ENCODE measurements around the gene KLF7. TPM values are rescaled to one million over a fixed set of nuclear protein-coding genes. Genes with fewer than 3 reads are reported as not detected.

Gene KLF7
- total RNA-seq, 8 experiments from 2014 or later, result 0.61 to 56.7 (median 19.2) TPM

DNA sequence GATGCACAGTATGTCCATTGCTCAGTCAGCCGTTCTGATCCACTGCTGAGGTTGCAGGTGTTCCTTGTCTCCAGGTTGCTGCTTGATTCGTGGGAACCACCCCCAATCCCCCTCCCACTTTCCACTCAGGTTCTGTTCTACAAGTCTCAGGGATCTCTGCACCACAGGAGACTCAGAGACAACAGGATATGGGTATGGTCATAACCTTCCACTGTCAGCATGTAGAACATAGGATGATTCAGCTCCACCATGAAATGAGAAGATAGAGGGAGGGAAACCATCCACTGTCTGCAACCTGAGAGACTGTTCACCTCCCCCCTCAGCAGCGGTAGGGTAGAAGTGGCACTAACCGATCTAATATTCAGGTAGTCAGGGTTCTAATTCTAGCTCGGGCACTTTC is 19.0 kb upstream of the KLF7 start:
- Histone ChIP-seq H3K27ac (no peak overlapping the region), H3K4me3 (no peak overlapping the region), H3K4me1 (replicated peaks in 1 of 2) (no peaks in the 10 kb centered on the region)
- WGBS, 10 experiments, result 47 to 83% (median 67%) methylated on average over 1 to 5 of the region's 5 CpGs; no CpG with 5 or more reads in 5 of the 10 experiments
- in situ Hi-C loops (cut with MboI; ENCODE audit: low pct_unique_long_range_greater_than_20kb in 2 of 9, low sequenced_read_pairs in 9 of 9, unreplicated experiment in 9 of 9), result no loop called here
- ATAC-seq (replicated peaks in 6 of 8), result no peak

DNA sequence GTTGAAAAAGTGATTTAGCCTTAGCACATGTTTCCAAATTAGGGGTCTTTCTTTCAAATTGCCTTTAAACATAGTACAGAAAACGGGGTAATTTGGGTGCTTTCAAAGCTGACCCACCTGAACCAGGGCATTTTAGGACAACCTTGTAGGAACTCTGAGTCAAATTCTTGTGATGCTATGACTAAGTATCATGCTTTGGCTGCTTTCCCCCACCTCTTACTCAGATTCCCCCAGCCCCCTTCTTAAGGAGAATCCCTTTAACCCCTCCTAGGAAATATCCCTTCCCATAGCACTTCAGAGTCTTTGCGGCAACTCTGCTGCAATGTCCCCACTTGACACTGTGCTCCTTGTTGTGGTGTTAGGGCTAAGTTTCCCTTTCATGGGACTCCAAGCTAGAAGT is 18.6 kb upstream of the KLF7 start:
- H3K4me3 ChIP-seq, result no peak overlapping the region
- no peak overlapping the region for H3K27ac ChIP-seq
- no peak for ATAC-seq (replicated peaks in 6 of 8)
- WGBS, 10 experiments, result 13 to 100% (median 72%) methylated on average over 1 of the region's 2 CpGs; no CpG with 5 or more reads in 2 of the 10 experiments
- in situ Hi-C loops (cut with MboI; ENCODE audit: low pct_unique_long_range_greater_than_20kb in 2 of 9, low sequenced_read_pairs in 9 of 9, unreplicated experiment in 9 of 9), result no loop called here
- no peaks in the 10 kb centered on the region for H3K4me1 ChIP-seq (replicated peaks in 1 of 2)

DNA sequence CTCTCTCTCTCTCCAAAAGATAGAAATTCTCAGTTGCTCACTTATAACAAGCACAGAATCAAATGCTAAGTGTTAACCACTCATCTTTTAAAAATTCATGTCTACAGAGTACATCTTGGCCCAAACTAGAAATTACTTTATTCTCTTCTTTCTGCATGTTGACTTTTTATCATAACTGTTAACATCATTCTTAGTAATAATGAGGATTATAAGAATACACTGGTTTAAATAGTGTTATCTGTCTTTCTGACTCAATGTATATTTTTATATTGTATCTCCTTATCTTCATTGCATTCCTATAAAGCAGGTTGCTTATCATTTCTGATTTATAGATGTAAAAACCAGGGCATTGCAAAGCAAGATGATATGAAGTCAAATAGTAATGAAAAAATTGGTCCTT is 17.8 kb upstream of the KLF7 start:
- no peak for ATAC-seq (replicated peaks in 6 of 8)
- H3K4me3 ChIP-seq, result no peak overlapping the region
- in situ Hi-C loops (cut with MboI; ENCODE audit: low pct_unique_long_range_greater_than_20kb in 2 of 9, low sequenced_read_pairs in 9 of 9, unreplicated experiment in 9 of 9), result no loop called here
- H3K27ac ChIP-seq, result no peak overlapping the region
- H3K4me1 ChIP-seq (replicated peaks in 1 of 2), result no peaks in the 10 kb centered on the region

DNA sequence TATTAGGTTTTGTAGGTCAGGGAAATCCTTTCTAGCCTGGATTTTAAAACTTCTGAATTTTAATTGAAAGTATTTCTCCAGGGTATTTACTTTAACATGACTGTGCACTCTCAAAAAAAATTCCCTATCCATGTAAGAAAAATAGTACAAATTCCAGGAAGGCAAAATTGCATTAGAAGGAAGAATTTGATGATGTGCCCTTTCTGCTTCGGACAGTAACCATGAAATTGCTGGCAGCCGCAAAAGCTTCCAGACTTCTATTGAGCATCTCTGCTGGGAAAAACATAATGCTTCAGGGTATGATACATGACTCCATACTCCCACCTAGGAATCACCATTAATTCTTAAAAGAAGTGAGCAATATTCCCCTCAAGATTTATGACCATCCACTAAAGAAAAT is 17.2 kb upstream of the KLF7 start:
- no peak overlapping the region for H3K4me3 ChIP-seq
- ATAC-seq (replicated peaks in 6 of 8), result peak in 1 of 8 experiments; percentile 63
- H3K27ac ChIP-seq, result no peak overlapping the region
- H3K4me1 ChIP-seq (replicated peaks in 1 of 2), result no peaks in the 10 kb centered on the region
- in situ Hi-C loops (cut with MboI; ENCODE audit: low pct_unique_long_range_greater_than_20kb in 2 of 9, low sequenced_read_pairs in 9 of 9, unreplicated experiment in 9 of 9), result no loop called here
- 37 to 100% (median 88%) methylated on average over 1 to 2 of the region's 2 CpGs; no CpG with 5 or more reads in 4 of the 10 experiments for WGBS, 10 experiments

DNA sequence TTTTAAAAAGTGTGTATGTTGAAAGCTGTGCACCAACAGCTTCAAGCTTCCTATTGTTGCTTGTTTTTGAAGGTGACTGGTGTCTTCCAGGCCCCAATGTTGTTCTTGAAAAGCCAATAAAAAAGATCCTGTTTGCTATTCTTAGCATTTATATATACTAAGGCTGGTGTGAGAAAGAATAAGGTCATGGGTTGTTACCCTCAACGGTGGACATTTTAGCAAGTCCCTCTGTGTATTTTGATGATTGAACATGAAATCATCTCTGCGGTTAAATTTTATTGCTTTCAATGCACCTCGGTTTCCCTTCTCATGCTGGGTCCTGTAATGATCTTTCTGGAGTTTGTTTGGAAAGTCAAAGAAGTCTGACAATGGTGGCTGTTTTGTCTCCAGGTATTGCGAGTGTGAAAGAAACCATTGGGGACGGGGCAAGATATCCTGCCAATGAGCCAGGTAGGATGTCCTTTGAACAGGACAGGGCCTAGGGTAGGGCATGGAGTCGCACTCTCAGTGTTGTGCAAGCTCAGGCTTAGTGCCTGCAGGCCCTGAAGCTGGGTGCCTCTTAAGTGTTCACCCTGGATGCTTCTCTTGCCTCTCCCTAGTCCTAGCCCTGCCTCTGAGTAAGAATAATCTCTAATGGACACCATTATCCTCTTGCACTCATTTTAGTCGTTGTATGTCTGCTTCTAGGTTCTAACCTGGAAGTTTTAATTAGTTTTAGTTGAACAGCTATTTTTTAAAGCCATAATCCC is 16.0 kb upstream of the KLF7 start:
- Histone ChIP-seq H3K4me3 (no peak overlapping the region), H3K4me1 (replicated peaks in 1 of 2) (no peaks in the 10 kb centered on the region), H3K27ac (no peak overlapping the region)
- no peak for ATAC-seq (replicated peaks in 6 of 8)
- in situ Hi-C loops (cut with MboI; ENCODE audit: low pct_unique_long_range_greater_than_20kb in 2 of 9, low sequenced_read_pairs in 9 of 9, unreplicated experiment in 9 of 9), result no loop called here
- 38 to 94% (median 85%) methylated on average over 2 to 7 of the region's 7 CpGs for WGBS, 10 experiments

DNA sequence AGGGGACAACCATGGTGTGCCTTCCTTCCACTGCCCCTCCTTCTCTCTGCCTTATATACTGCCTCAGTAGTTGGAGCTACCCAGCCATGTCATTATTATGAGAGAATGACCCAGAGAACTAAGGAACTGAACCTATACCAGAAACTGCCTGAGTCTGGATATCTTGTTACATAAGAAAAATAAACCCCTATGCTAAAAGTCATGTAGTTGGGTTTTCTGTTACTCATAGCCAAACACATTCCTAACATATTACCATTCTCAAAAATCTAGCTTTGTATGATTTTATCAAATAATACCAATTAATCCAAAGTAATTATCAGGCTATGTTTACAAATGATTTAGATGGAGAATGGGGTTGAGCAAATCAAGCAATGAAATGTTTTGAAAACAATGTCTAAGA is 15.0 kb upstream of the KLF7 start:
- Histone ChIP-seq H3K4me3 (no peak overlapping the region), H3K4me1 (replicated peaks in 1 of 2) (no peaks in the 10 kb centered on the region), H3K27ac (no peak overlapping the region)
- ATAC-seq (replicated peaks in 6 of 8), result no peak
- in situ Hi-C loops (cut with MboI; ENCODE audit: low pct_unique_long_range_greater_than_20kb in 2 of 9, low sequenced_read_pairs in 9 of 9, unreplicated experiment in 9 of 9), result no loop called here

DNA sequence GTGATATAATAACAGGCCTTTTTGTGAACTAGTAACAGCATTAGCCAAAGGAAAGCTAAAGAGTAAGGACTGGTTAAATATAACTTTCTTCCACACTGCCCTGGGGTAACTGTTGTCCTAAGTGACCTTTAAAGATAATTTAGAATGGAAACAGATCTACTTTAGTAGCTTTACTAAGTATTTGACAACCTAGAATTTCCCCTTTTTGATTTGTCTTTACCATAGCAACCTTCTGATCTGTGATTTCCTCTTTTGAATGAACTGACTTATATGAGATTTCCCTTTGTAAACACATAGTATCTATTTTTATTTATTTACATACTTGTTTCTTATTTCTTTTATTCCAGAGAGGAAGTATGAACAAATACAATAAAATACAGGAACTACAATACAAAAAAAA is 10.5 kb upstream of the KLF7 start:
- Histone ChIP-seq H3K27ac (no peak overlapping the region), H3K4me1 (replicated peaks in 1 of 2) (no peaks in the 10 kb centered on the region), H3K4me3 (no peak overlapping the region)
- no peak for ATAC-seq (replicated peaks in 6 of 8)
- in situ Hi-C loops (cut with MboI; ENCODE audit: low pct_unique_long_range_greater_than_20kb in 2 of 9, low sequenced_read_pairs in 9 of 9, unreplicated experiment in 9 of 9), result no loop called here

DNA sequence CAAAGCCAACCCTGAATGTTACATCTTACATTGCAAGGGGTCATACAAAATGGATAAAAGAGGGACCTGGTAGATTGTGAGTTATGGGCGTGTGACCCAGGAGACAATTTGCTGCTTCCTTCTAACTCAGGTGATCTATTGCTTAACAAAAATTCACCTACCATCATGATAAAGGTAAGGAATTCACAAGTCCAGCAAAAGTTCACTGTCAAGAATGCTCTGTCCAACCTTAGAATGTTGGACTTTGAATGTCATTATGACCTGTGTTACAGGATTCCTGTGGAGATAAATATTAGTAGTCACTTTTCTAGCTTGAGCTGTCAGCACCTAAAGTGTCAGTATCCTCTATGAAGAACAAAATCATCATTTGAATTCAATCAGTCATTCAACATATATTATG is 7.9 kb upstream of the KLF7 start:
- WGBS, 10 experiments, result 88 to 100% (median 100%) methylated on average over 1 of the region's 1 CpG; no CpG with 5 or more reads in 2 of the 10 experiments
- no peak overlapping the region for H3K4me3 ChIP-seq
- no peaks in the 10 kb centered on the region for H3K4me1 ChIP-seq (replicated peaks in 1 of 2)
- ATAC-seq (replicated peaks in 6 of 8), result peak in 1 of 8 experiments; percentile 86
- in situ Hi-C loops (cut with MboI; ENCODE audit: low pct_unique_long_range_greater_than_20kb in 2 of 9, low sequenced_read_pairs in 9 of 9, unreplicated experiment in 9 of 9), result loop anchor here in 5 of 9 experiments (25.0 kb wide), 2 partner anchors 186 to 289 kb away; no protein-coding TSS in a partner anchor
- H3K27ac ChIP-seq, result no peak overlapping the region

DNA sequence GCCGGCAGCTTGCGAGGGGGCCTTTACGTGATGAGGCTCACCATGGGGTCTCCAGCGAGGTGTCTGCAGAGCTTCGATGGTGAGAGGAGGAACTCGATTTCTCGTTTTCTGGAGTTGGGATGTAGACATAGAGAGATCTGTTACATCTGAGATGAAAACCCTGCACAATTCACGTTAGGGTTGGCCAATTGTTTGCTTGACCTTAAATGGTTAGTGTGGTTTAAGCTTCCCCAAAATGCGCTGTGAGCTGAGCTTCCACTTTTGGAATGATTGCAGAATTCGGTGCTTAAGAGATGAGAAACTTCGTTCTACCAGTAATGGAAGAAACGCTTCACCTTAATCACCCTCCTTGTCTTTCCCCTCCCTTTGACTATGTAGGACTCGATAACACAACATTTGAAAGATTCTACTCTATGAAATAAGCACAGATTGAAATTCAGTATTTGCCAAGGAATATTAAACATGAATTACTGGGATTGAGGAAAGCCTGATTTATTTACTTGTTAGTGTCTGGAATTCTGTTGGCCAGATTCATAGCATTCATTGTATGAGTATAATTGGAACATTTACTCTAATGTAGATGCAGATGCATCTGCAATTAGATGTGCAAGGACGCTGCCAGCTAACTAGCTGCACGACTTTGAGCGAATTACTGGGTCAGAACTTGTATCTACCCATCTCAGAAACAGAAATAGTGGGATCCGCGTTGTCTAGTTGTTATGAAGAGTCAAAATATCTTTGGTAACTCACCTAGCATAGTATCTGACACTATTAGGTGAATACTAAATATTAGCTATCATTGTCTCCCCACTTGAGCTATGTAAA is 1.6 kb upstream of the KLF7 start:
- peaks cover 10 to 11% of the 10 kb centered on the region in 2 donors for H3K4me1 ChIP-seq (replicated peaks in 1 of 2)
- peak overlapping the region; percentile 57 to 82 (median 69) for H3K4me3 ChIP-seq
- WGBS, 10 experiments, result 0 to 60% (median 25%) methylated on average over 1 to 14 of the region's 18 CpGs; no CpG with 5 or more reads in 1 of the 10 experiments
- in situ Hi-C loops (cut with MboI; ENCODE audit: low pct_unique_long_range_greater_than_20kb in 2 of 9, low sequenced_read_pairs in 9 of 9, unreplicated experiment in 9 of 9), result loop anchor here in 5 of 9 experiments (10.0 to 25.0 kb wide), 3 partner anchors 180 to 307 kb away; no protein-coding TSS in a partner anchor
- no peak for ATAC-seq (replicated peaks in 6 of 8)
- peak overlapping the region; percentile 100 for H3K27ac ChIP-seq

DNA sequence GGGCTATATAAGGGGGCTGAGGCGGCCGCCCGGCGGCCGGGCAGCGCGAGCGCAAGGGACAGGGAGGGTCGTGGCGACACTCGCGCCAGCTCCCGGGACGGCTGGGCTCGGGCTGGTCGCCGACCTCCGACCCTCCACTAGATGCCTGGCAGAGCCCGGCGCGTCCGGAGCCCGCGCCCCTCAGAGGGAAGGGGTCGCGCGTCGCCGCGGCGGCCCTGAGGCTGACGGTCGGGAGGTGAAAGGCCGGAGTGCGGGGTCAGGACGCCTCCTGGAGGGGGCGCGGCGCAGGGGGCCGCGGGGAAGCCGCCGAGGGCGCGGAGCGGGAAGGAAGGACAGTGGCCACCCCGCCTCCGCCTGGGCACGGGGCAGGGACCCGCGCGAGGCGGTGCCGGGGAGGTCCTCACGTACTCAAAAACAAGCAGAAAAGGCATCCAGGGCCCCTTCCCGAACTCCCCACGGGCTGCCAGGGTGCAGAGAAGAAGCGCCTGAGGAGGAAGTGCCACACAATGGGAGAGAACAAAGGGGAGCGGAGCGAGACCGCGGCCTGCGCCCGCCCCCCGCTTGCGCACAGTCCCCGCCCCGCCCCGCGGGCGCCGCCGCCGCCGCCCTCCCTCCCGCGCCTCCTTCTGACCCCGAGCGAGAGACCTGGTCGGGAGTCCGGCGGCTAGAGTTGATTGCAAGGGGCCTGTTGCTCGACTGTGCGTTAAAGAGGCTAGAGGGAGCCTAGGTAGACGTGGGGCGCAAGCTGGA is 776 bp upstream of the KLF7 start:
- Histone ChIP-seq H3K4me1 (replicated peaks in 1 of 2) (peaks cover 12 to 13% of the 10 kb centered on the region in 2 donors), H3K27ac (peak overlapping the region; percentile 100), H3K4me3 (peak overlapping the region; percentile 57 to 82 (median 69))
- ATAC-seq (replicated peaks in 6 of 8), result peak; percentile 24 to 62 (median 56)
- 0% methylated on average over 2 to 4 of the region's 86 CpGs; no CpG with 5 or more reads in 6 of the 10 experiments for WGBS, 10 experiments
- in situ Hi-C loops (cut with MboI; ENCODE audit: low pct_unique_long_range_greater_than_20kb in 2 of 9, low sequenced_read_pairs in 9 of 9, unreplicated experiment in 9 of 9), result loop anchor here in 5 of 9 experiments (10.0 to 25.0 kb wide), 3 partner anchors 179 to 308 kb away; no protein-coding TSS in a partner anchor

DNA sequence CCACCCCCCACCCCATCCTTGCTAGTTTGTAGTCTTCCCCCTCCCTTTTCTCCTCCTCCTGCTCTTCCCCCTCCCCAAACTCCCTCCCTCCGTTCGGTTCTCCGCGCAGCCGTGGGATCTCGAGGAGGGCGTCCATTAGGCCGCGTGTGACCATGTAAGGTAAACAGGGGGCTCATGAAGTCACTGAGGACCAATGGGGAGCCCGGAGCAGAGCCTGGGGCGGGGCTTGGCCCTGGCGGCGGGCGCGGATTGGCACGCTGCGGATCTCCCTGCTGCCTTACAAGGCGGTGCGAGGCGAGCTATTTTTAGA is 246 bp upstream of the KLF7 start:
- peak; percentile 88 to 93 (median 90) for ATAC-seq (replicated peaks in 6 of 8)
- WGBS, 10 experiments, result 0 to 10% methylated on average over 2 of the region's 20 CpGs; no CpG with 5 or more reads in 8 of the 10 experiments
- Histone ChIP-seq H3K27ac (peak overlapping the region; percentile 100), H3K4me1 (replicated peaks in 1 of 2) (peaks cover 17 to 19% of the 10 kb centered on the region in 2 donors), H3K4me3 (peak overlapping the region; percentile 60 to 84 (median 71))
- in situ Hi-C loops (cut with MboI; ENCODE audit: low pct_unique_long_range_greater_than_20kb in 2 of 9, low sequenced_read_pairs in 9 of 9, unreplicated experiment in 9 of 9), result loop anchor here in 5 of 9 experiments (10.0 to 25.0 kb wide), 3 partner anchors 179 to 309 kb away; no protein-coding TSS in a partner anchor

DNA sequence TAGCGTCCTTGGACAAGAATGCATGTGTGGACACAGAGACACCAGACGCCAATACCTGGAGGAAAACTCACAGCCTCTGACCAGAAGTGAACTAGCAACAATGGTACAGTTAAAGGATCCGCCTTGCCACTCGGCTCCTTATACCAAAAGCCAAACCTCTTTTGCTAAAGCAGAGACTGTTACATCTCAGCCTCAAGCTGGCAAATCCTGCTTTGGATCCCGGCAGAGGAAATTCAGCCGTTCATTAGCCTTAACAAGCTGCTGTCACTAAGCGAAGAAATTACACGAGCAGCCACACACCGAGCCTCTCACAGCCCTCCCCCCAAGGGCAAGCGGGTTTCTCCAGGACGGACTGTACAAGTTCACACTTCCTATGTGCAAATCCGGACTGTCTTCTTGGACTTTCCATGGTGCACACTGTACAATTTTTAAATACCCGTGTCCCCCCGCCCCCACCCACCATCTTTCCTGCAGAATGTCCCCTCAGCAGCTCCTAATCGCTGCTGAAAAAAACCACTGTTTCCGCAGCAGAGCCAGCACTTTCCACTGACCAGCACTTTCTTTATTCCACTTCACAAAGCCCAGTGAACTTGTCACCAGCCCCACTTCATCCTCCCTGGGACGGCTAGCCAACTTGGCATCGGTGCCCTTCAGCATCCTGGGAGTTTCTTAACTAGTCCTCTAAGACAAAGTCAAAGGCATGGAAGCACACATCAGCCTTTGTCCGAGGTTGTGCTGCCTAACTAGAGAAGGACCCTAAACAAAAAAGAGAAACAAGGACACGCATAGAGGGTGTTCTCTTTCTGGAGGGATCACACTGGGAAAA is 1.5 kb downstream of the KLF7 start:
- WGBS, 10 experiments, result 0 to 20% (median 2%) methylated on average over 1 to 5 of the region's 20 CpGs
- peak overlapping the region; percentile 60 to 84 (median 71) for H3K4me3 ChIP-seq
- peak overlapping the region; percentile 95 to 97 for H3K27ac ChIP-seq
- no peak for ATAC-seq (replicated peaks in 6 of 8)
- in situ Hi-C loops (cut with MboI; ENCODE audit: low pct_unique_long_range_greater_than_20kb in 2 of 9, low sequenced_read_pairs in 9 of 9, unreplicated experiment in 9 of 9), result loop anchor here in 5 of 9 experiments (10.0 to 25.0 kb wide), 3 partner anchors 177 to 311 kb away; no protein-coding TSS in a partner anchor
- H3K4me1 ChIP-seq (replicated peaks in 1 of 2), result peaks cover 32 to 37% of the 10 kb centered on the region in 2 donors

Measured in motor neuron (in vitro differentiated cells).